Hepatocyte (in vitro differentiated cells): ENCODE measurements around the gene DNAJC5G.

Experiments
- CTCF ChIP-seq: fragments of 200-600 bp; sonication (generic); IDR thresholded peaks from 2 replicates; pipeline ENCODE4 v1.5.1; 2016; ENCODE audit warnings: antibody characterized with exemption, mild to moderate bottlenecking; ENCODE audit not compliant: poor library complexity
- EZH2 ChIP-seq: fragments of 200-600 bp; sonication (generic); IDR thresholded peaks from 2 replicates; pipeline ENCODE4 v1.6.1; 2016; ENCODE audit warnings: antibody characterized with exemption, mild to moderate bottlenecking, borderline replicate concordance
- EZH2phosphoT487 ChIP-seq: fragments of 200-600 bp; sonication (generic); IDR thresholded peaks from one replicate; pipeline ENCODE4 v1.6.1; 2018; ENCODE audit warnings: antibody characterized with exemption, mild to moderate bottlenecking, low read depth, moderate library complexity; ENCODE audit not compliant: unreplicated experiment, severe bottlenecking

- TF ChIP-seq CTCF (no peak), EZH2phosphoT487 (no peak), EZH2 (no peak)
These were observed 6.2 kb downstream of the DNAJC5G start for GRCh38 chr2:27281442-27281841.
